HEK293 (cell line): ENCODE results near the gene DCAF7.

Experiments used
- CTCF ChIP-seq: fragments of 450-650 bp; formaldehyde crosslinking; IDR thresholded peaks from 2 replicates; pipeline ENCODE4 v1.5.1; 2016; ENCODE audit warnings: missing biosample characterization, missing genetic modification characterization
- HIC1 ChIP-seq: fragments of 450-650 bp; formaldehyde crosslinking; IDR thresholded peaks from 2 replicates; pipeline ENCODE4 v1.5.1; 2016; ENCODE audit warnings: missing biosample characterization, missing genetic modification characterization
- IKZF3 ChIP-seq: fragments of 450-650 bp; IDR thresholded peaks from 2 replicates; pipeline ENCODE4 v1.5.0; 2018; ENCODE audit warnings: missing biosample characterization, mild to moderate bottlenecking, missing genetic modification characterization, moderate library complexity
- KLF1 ChIP-seq: fragments of 450-650 bp; formaldehyde crosslinking; IDR thresholded peaks from 2 replicates; pipeline ENCODE4 v1.5.1; 2016; ENCODE audit warnings: missing biosample characterization, missing genetic modification characterization
- OSR2 ChIP-seq: fragments of 450-650 bp; formaldehyde crosslinking; IDR thresholded peaks from 2 replicates; pipeline ENCODE4 v1.5.1; 2016; ENCODE audit warnings: missing biosample characterization, missing genetic modification characterization
- REPIN1 ChIP-seq: fragments of 450-650 bp; formaldehyde crosslinking; IDR thresholded peaks from 2 replicates; pipeline ENCODE4 v1.5.1; 2017; ENCODE audit warnings: missing biosample characterization, missing genetic modification characterization, low read depth
- SCRT1 ChIP-seq: fragments of 450-650 bp; formaldehyde crosslinking; IDR thresholded peaks from 2 replicates; pipeline ENCODE4 v1.5.1; 2016; ENCODE audit warnings: missing biosample characterization, missing genetic modification characterization, borderline replicate concordance
- SCRT2 ChIP-seq: fragments of 450-650 bp; formaldehyde crosslinking; IDR thresholded peaks from 2 replicates; pipeline ENCODE4 v1.5.1; 2016; ENCODE audit warnings: missing biosample characterization, missing genetic modification characterization
- SP2 ChIP-seq: fragments of 450-650 bp; formaldehyde crosslinking; IDR thresholded peaks from 2 replicates; pipeline ENCODE4 v1.5.1; 2016; ENCODE audit warnings: missing biosample characterization, missing genetic modification characterization
- SP7 ChIP-seq: fragments of 450-650 bp; formaldehyde crosslinking; IDR thresholded peaks from 2 replicates; pipeline ENCODE4 v1.5.1; 2016; ENCODE audit warnings: missing biosample characterization, missing genetic modification characterization
- WT1 ChIP-seq: fragments of 450-650 bp; formaldehyde crosslinking; IDR thresholded peaks from 2 replicates; pipeline ENCODE4 v1.5.1; 2016; ENCODE audit warnings: missing biosample characterization, missing genetic modification characterization
- ZBTB20 ChIP-seq: fragments of 450-650 bp; formaldehyde crosslinking; IDR thresholded peaks from 2 replicates; pipeline ENCODE4 v1.5.1; 2016; ENCODE audit warnings: missing biosample characterization, missing genetic modification characterization
- ZBTB7A ChIP-seq: fragments of 450-650 bp; formaldehyde crosslinking; IDR thresholded peaks from 2 replicates; pipeline ENCODE4 v1.5.1; 2016; ENCODE audit warnings: low read depth, missing biosample characterization, missing genetic modification characterization
- ZFHX2 ChIP-seq: fragments of 450-650 bp; formaldehyde crosslinking; conservative IDR thresholded peaks from 2 replicates; pipeline ENCODE4 v1.5.1; 2016; ENCODE audit warnings: missing biosample characterization, missing genetic modification characterization
- ZNF10 ChIP-seq: fragments of 450-650 bp; formaldehyde crosslinking; IDR thresholded peaks from 2 replicates; pipeline ENCODE4 v1.5.1; 2017; ENCODE audit warnings: missing biosample characterization, missing genetic modification characterization
- ZNF133 ChIP-seq: fragments of 450-650 bp; formaldehyde crosslinking; IDR thresholded peaks from 2 replicates; pipeline ENCODE4 v1.5.1; 2016; ENCODE audit warnings: missing biosample characterization, missing genetic modification characterization
- ZNF146 ChIP-seq: fragments of 450-650 bp; formaldehyde crosslinking; IDR thresholded peaks from 2 replicates; pipeline ENCODE4 v1.5.1; 2016; ENCODE audit warnings: missing biosample characterization, missing genetic modification characterization
- ZNF214 ChIP-seq: fragments of 450-650 bp; formaldehyde crosslinking; IDR thresholded peaks from 2 replicates; pipeline ENCODE4 v1.5.1; 2017; ENCODE audit warnings: missing biosample characterization, mild to moderate bottlenecking, missing genetic modification characterization, borderline replicate concordance
- ZNF239 ChIP-seq: fragments of 450-650 bp; formaldehyde crosslinking; IDR thresholded peaks from 2 replicates; pipeline ENCODE4 v1.5.1; 2016; ENCODE audit warnings: missing biosample characterization, missing genetic modification characterization
- ZNF501 ChIP-seq: fragments of 450-650 bp; formaldehyde crosslinking; IDR thresholded peaks from 2 replicates; pipeline ENCODE4 v1.5.1; 2016; ENCODE audit warnings: missing biosample characterization, missing genetic modification characterization
- ZNF580 ChIP-seq: fragments of 450-650 bp; formaldehyde crosslinking; IDR thresholded peaks from 2 replicates; pipeline ENCODE4 v1.5.1; 2016; ENCODE audit warnings: missing biosample characterization, missing genetic modification characterization
- ZNF600 ChIP-seq: fragments of 450-650 bp; formaldehyde crosslinking; IDR thresholded peaks from 2 replicates; pipeline ENCODE4 v1.5.1; 2016; ENCODE audit warnings: missing biosample characterization, missing genetic modification characterization
- ZNF610 ChIP-seq: fragments of 450-650 bp; formaldehyde crosslinking; IDR thresholded peaks from 2 replicates; pipeline ENCODE4 v1.5.1; 2016; ENCODE audit warnings: missing biosample characterization, missing genetic modification characterization, borderline replicate concordance

Gene DCAF7

GRCh38 chr17:63549946-63550816 lies at the start of gene DCAF7 (continued):
- TF ChIP-seq KLF1 (peak; percentile 16; the same call in 1 of the 2 replicates), ZNF214 (no peak), WT1 (tag by site-specific recombination) (peak; percentile 37; the same call in 1 of the 2 replicates), SP2 (tag by site-specific recombination) (peak; percentile 100), ZNF133 (tag by site-specific recombination) (no peak), ZNF501 (tag by site-specific recombination) (peak; percentile 86), ZFHX2 (tag by site-specific recombination) (peak; percentile 98), SCRT2 (tag by site-specific recombination) (peak; percentile 95), HIC1 (tag by site-specific recombination) (peak; percentile 25; the same call in 1 of the 2 replicates), REPIN1 (tag by site-specific recombination) (peak; percentile 61; the same call in 1 of the 2 replicates), SCRT1 (tag by site-specific recombination) (0 out of 2 replicates have a peak, but pooled peaks have one; percentile 49), ZNF610 (tag by site-specific recombination) (0 out of 2 replicates have a peak, but pooled peaks have one; percentile 60), ZBTB7A (peak; percentile 39; the same call in 1 of the 2 replicates), SP7 (tag by site-specific recombination) (peak; percentile 74; the same call in 1 of the 2 replicates), ZBTB20 (peak; percentile 63), IKZF3 (tag by site-specific recombination) (no peak), ZNF239 (tag by site-specific recombination) (no peak), ZNF10 (tag by site-specific recombination) (no peak), OSR2 (tag by site-specific recombination) (peak; percentile 94), ZNF580 (peak; percentile 71), CTCF (tag by site-specific recombination) (peak; percentile 35; the same call in 1 of the 2 replicates), ZNF146 (tag by site-specific recombination) (peak; percentile 40; the same call in 1 of the 2 replicates), ZNF600 (tag by site-specific recombination) (peak; percentile 41)
- TF ChIP-seq, all 188 proteins: peak for 71
